Activated naive CD4-positive, alpha-beta T cell (primary cell): Measurements from ENCODE around the gene FYB1.

Source experiments
- DNase-seq, 4 experiments: peaks; one replicate each; lab custom pipeline; 2025; lab: John Stamatoyannopoulos, UW

FYB1 gene

DNA sequence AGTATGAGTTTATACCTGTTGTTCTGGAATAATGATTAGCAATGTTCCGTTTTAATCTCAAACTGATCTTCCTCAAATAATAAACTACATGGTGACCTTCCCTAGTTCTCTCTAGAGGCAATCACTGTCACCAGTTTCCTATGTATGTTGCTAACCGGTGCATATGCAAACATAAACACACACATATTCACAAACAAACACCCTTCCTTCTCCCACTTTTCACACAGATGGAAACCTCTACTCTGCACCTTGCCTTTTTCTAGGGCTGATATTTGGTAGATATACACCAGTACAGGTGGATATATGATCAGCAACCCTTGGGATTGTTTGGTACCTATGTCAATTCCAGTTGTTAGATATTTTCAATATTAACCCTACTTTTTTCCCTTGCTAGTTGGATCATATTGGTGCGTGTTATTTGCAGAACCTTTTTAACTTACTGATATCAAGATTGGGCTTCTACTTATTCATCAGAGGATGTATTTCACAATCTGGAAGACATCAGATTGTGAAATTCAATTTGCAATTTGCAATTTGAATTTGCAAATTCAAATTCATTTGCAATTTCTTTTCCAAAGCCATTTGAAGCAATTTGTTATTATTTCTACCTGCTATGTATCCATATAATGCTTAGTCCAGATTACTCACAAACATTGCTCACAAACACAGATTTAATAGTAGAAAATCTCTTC is 12.6 kb downstream of the FYB1 start:
- DNase-seq = no peak

DNA sequence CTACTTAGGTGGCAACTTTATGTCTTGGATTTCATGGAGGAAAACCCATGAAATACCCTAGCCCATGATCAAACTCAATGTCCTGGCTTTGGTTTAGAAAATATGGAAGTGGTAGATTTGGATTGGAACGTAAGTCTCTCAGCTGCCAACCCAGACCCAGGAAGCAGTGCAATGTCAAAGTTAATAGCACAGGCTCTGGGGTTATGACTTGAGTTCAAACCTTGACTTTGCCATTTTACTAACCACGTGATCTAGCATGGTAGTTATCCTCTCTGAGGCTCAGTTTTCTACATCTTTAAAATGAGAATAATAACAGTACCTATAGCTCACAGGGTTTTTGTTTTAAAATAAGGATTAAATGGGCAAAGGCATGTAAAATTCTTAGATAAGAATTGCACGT is 13.8 kb downstream of the FYB1 start:
- no peak for DNase-seq

DNA sequence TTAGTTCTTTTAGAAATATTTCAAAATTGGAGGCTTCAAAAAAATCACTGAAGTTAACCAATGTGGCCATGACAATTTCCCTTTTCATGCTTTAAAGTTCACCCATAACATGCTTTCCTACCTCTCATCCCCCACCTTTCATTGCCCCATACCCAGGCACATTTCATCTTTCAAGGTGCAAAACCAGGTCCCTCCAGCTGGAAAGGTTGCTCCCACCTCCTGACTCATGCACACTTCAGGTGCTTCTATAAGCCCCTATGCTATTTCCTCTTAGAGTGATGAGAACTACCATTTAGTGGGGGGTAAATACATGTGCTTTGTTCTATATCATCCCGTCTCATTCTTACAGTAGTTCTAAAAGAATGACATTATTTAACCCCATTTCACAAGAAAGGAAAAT is 15.4 kb downstream of the FYB1 start:
- DNase-seq = no peak

DNA sequence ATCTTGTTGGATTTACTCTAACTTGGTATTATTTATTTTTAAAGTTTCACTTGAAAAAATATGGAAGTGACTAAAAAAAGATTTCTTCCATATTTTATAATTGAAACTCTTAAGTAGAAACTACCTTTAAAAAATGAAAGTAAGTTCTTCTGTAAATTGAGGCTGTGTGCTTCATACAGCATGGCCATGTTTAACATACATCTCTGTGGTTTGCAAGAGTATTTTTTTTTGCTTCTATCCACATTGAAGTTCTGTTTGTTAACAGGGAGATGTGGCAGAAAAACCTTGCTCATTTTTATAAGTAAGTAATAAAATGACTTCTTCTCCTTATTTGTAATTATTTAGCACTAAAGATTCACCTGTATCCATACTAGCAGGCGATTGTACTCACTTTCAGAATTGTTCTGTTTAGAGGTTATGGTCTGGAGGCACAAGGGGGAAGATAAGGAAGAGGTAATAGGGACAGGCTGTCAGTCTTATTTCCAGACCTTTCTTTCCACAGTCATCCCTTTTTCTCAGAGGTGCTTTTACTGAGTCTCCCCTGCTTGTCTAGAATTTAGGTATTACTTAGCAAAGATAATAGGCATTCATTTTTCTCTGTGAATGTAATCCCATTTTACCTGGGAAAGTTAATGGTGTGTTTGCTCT is 16.0 kb downstream of the FYB1 start:
- DNase-seq = no peak

DNA sequence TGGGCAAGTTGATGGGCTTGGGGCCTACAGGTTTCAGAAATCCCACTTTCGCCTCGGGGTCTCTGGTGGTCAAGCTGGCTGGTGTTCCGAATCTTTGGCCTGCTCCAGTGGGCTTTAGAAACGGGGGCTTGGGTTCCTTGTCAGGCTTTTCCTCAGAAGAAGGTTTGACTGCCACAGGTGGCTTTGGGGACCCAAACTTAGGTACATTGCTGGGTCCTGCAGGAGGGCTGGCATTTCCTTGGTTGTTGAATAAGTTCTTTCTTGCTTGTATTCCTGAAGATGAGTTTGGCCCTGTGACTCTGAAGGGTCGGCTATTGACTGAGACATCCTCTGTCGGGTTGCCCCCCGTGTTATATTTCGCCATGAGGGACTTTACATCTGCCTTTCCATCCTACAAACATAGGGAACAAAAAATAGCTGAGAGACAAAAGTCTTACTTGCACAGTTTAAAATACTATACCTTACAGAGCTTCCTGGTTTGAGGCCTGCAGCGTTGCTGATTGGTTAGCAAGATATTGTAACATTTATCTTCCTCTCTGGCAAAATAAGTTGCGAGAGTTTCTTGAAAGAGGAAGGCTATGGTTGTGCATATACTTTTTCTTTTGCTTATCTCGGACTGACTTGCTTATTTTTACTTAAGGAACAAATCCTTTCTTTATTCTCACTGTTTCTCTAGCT is 16.6 kb downstream of the FYB1 start:
- DNase-seq = no peak

DNA sequence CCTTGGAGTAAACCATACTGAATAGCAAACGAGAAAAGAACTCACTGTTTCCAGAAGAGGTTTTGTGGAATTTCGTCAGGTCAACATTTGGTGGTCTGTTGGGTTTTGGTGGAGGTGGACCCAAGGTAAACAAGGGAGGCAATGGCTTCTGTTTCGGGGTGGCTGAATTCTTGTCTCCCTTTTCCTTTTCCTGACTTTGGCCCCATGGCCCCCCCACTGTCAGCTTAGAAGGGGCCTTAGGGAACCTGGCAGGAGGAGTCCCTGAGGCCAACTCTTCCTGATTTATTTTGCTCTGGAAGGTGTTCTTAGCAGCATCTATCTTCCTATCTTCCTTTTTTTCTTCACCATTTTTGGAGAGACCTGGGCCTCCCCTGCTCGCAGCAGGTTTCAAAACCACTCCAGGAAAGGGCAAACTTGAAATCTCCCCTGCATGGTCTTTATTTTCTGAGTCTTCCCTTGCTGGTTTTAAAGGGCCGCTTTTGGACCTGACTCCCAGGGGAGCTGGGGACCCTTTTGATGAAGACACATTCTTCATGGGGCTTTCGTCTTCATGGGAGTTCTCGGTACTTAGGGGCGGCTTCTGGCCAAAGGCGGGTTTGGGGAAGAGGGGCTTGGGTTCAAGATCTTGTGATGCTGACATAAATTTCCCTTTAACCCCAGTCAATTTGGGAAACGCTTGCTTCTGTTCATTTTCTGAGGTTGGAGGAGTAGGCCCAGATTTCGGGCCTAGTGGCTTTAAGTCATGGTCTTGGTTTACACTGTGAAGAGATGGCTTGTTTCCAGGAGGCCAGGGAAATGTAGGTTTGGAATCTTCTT is 17.4 kb downstream of the FYB1 start:
- no peak for DNase-seq

DNA sequence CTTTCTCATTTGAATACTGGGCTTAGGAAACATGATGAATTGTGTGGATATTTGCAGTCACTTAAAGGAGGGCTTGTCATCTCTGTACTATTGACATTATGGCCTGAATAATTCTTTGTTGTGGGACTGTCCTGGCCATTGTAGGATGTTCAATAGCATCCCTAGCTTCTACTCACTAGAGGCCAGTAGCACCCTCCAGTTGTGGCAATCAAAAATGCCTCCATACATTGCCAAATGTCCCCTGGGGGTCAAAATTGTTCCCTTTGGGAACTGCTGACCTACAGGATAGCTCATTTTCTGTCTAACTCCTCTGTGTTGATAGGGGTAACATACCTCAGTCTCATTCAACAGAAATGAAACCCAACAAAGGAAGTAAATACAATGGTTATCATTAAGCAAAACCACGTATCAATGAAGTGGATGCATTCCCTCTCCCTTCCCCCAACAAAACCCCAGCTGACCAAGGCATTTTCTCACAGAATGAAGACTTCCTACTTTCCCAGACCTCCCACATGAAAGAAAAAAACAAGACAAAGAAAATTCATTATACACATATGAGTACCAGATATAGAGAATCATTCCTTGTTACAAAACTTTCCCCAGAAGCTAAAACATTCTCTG is 18.1 kb downstream of the FYB1 start:
- no peak for DNase-seq

DNA sequence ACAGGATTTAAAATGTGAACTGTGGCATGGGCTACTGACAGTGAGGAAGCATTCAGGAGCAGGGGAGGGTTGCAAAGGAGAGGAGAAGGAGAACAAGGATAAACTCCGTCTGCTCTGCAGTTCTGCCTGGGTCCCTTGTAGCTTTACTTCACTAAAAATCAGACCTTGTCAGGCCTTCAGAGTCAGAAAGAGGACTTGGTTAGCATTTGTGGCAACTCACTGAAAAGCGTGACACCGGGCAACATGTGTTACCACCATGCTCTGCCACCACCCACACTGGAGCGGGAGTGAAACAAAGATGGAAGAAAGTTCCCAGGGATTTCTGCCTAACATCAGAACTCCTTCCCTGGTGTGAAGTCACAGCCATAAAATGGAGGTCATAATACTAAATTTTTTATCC is 19.3 kb downstream of the FYB1 start:
- DNase-seq = peak in 1 of 4 experiments; percentile 10

DNA sequence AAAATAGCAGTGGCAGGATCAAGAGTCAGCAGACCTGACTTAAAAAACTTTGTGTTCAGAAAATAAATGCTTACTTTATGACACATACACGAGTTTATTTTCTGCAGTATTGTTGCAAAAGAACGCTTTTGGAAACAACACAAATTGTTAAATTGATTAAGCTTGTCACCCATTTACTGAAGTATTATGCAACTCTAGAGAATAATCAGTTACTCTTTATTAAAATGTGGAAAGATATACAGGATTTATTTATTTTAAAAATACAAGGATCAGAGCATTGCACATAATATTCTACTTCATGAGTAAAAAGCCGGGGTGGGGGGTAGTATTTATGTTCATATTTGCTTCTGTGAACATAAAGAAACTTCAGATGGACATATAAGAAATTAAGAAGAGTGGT is 20.0 kb downstream of the FYB1 start:
- no peak for DNase-seq

DNA sequence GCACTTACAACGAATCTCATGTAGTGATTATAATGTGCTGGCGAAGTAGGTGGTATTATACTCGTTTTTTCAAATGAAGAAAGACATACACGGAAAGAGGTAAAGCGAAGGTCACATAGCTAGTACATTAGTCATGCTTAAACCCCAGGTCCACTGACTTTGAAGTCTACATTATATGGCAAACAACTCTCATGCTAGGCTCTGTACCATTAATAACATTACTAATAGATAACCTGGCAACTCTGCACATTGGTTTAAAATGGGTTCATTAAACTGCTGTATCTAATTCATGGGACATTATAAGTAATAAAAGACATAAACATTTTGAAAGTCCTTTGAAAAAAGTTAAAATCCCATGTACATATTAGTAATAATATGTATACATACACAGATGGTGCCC is 21.2 kb downstream of the FYB1 start:
- DNase-seq = no peak

DNA sequence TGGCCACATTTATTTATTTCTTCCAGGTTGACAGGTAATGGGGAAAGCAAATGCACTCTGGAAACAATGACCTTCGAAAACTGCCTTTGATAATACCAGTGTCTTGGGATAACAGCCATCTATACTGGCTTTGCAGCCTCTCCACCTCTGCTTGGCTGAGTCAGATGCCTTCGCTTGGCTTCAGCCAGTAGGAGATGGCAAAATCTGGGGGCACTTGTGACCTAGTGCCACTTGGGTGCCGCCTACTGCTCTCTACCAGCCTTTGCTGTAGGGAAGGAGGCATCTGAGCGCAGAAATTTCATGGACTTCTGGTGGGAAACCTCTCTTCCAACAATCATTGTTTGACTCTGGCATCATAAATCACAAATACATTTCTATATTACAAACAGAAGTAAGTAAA is 21.8 kb downstream of the FYB1 start:
- peak in 2 of 4 experiments; percentile 31 to 49 for DNase-seq

DNA sequence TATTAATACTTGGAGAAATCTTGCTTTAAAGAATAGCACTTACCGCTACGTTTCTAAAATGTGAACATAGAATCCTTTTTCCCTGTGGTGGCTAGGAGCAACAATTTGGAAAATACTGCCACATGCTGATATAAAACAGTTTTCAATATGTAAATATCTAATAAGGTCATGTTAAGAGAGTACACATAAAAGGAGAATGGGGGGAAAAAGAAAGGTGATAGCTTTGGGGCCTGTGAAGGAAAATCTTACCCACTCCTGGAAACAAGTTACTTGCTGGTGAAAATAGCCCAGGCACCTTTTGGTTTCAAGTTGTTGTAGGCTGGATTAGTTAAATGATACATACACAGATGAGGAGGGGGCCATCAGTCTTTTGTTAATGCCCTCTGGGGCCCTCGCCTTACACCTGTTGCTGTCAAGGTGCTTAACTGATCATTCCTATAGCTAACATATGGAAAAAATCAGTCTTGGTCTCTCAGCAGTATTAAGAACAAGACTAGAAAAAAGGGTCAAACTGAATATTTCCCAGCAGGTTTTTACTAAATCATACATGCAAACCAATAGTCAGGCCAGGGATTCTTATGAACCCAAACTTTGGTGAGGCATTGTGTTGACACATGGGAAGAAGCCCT is 24.1 kb downstream of the FYB1 start:
- DNase-seq = no peak

DNA sequence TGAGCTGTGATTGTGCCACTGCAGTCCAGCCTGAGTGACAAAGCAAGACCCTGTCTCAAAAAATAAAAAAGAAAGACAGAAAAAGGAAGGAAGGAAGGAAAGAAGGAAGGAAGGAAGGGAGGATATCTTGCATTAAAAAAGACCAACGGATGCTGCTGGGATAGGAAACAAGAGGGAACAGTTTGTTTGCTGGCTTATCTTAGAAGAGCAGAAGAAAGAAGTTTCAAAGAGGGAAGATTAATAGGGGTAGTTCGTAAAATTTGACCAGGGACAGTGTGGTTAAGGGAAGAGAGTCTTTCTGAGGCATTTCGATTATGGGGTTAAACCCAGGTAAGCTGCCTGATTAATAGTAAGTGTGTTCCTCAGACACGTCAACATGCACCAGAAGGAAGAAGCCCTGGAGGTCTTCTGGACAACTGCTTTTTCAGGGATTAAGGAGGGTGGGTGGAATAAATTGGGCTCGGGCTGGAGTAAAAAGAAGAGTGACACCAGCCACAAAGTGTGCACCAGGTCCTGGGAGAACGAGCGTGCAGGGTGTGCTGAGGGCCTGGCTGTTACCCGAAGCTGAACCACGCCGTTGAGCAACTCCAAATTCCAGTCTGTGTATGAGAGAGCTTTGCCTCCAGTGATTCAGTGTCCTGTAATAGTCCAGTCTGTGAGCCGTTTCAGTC is 24.8 kb downstream of the FYB1 start:
- no peak for DNase-seq

DNA sequence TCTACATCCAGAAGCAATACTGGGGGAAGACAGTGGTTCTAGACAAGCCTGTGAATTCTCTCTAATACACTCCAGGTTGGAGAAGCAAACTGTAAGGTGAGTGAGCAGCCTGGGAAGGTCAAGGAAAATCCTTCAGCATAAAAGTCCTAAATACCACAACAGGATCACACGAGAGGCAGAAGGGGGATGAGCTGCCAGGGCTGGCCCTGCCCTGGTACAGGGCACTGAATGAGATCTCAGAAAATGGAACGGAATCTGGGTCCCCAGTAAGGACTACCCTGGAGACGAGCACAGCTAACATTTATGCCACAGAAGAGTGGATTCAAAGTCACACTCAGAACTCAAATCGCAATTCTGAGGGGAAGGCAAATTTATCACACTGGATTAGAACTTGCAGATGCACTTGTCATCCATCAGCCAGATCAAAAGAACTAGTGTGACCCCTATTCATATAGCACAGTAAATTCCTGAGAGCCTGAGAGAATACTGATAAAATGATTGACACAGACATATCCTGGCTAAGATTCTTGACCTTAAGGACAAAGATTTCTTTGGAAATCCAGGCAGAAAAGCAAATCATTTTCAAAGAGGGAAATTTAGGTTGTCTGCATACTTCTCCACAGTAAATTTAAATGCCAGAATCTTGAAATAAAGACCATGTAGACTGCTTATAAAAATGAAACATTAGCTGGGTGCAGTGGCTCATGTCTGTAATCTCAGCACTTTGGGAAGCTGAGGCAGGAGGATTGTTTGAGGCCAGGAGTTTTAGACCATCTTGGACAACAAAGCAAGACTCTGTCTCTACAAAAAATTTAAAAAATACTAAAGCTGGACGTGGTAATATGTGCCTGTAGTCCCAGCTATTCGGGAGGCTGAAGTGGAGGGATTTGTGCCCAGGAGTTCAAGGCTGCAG is 25.6 kb downstream of the FYB1 start:
- no peak for DNase-seq

DNA sequence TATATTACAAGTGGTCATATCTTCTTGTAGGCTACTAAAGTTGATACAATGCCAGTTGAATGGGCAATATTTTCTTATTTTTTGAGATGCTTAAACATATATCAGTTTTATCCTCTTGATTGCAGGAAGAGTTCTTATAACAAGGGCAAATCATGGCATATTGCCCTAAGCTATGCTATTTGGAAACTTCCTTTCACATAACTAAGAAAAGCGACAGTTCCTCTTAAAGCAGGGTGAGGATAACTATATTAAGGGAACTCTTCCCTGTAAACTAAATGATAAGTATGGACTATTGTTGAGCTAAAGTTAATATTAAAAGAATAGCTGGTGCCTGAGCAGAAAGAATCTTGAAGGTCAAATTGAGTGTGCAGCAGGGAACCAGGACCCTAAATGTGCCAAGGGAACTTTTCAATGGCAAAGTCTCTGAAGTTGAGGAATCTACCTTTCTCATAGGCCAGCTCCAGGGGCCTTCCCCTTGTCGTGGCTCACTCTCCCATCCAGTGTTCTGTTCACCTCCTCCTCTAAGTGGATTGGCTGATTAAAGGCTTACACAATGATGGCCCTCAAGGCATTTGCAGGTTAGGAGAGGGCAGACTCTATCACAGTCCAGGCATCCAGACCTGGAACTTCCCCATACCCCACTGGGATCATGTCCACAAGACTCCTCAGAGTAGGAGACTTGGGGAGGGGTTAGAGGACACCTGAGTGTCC is 26.8 kb downstream of the FYB1 start:
- no peak for DNase-seq

DNA sequence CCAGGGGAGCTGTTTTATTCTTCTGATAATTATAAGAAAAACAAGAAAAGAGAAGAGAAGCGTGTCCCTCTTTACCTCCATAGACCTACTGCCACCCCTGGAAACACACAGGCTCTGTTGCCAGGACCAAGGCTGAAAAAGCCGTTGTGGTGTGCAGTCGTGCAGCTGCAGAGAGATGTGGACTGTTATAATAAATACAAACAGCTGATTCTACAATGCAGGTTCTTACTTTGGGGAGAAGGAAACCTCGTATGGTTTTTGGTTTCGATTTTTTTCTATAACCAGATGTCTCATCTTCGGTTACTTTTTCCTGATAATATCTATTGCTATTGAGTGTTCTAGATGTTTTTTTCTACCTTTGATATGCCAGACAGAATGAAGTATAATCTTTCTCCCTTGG is 28.1 kb downstream of the FYB1 start:
- DNase-seq = no peak

DNA sequence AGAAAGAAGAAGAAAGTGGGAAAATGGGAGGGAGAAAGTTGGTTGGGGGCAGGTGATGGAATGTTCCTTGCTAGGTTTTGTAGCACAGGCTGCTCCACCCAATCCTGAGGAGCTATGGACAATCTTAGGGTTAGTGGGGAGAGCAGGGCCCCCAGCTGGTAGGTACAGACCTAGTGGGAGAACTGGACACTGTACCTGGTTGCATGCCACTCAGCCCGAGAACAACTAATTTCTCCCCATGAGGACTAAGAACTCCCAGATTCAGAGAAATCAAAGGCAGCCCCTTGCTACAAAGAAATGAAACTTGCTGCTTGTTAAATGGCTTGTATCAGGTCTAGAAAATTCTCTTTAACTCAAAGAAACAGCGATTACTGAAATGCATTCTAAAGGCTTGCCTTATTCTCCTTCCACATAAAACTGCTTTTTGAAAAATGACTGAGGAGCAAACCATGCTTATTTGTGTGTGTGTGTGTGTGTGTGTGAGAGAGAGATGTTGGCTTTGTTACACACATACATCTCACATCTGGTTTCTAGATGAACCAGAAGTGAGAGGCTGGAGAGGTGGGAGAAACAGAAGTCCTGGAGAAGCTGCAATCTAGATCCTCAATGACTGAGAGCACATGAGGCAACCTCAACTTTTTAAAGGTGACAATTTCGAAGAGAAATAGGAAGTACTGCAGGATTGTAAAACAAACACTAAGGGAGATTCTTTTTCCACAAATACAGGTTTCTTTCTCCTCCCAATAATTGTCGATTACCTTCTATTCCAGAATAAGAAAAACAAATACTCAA is 28.9 kb downstream of the FYB1 start:
- DNase-seq = no peak

DNA sequence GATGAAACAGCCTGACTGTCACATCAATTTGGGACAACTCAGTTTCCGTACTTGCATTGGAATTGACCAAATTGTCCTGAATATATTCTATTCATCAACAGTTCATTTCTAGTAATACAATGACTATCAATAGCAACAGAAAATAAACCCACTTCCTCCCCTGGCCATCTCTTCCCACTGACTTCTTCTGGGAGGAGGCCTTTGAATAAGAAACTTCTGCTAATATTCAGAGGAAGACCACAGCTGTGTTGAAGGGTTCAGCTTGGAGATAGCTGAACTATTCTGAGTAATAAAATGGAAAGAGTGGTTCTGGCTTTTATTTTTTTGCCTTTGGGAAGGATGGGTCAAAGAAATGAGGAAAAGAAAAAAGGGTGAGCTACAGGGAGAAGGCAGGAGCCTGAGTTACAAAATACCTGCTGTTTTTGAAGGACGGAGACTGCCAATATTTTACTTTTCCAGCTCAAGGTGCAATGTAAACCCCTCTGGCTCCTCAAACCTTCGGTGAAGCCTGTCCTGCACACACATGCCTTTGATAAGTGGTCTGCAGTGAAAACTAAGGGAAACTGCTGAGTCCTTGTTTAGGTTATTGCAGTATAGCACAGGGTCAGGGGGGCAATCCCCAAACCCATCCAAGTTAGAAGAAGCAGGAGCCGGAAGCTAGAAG is 29.9 kb downstream of the FYB1 start:
- no peak for DNase-seq
